ENCODE results near the gene SMIM3.

- TF ChIP-seq, protein P1, sequence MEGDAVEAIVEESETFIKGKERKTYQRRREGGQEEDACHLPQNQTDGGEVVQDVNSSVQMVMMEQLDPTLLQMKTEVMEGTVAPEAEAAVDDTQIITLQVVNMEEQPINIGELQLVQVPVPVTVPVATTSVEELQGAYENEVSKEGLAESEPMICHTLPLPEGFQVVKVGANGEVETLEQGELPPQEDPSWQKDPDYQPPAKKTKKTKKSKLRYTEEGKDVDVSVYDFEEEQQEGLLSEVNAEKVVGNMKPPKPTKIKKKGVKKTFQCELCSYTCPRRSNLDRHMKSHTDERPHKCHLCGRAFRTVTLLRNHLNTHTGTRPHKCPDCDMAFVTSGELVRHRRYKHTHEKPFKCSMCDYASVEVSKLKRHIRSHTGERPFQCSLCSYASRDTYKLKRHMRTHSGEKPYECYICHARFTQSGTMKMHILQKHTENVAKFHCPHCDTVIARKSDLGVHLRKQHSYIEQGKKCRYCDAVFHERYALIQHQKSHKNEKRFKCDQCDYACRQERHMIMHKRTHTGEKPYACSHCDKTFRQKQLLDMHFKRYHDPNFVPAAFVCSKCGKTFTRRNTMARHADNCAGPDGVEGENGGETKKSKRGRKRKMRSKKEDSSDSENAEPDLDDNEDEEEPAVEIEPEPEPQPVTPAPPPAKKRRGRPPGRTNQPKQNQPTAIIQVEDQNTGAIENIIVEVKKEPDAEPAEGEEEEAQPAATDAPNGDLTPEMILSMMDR (IDR thresholded peaks at IDR 0.05): no peak
- TF ChIP-seq POLR2A (IDR thresholded peaks at IDR 0.05): no peak
Measured at GRCh38 chr5:150774145-150774544, 4.4 kb upstream of the SMIM3 start.
